GM19035 (cell line): ENCODE data around the gene LRRC56.
"Not testable (repeated sequence)": the region's sequence is repeated elsewhere in the genome, so short reads cannot be mapped to it uniquely, and the experiment has no call there.

ENCODE experiments used
- ATAC-seq: cut with Tn5 transposase; IDR thresholded peaks from one replicate; pipeline ENCODE4 v1.9.1; 2021; ENCODE audit not compliant: unreplicated experiment

The LRRC56 gene

GRCh38 chr11:501001-501682 is 36.2 kb upstream of the LRRC56 start:
- no peak for ATAC-seq

GRCh38 chr11:501683-502287 is 35.5 kb upstream of the LRRC56 start:
- ATAC-seq = no peak

- no peak for ATAC-seq
Measured at GRCh38 chr11:502288-503178, 34.8 kb upstream of the LRRC56 start.

DNA sequence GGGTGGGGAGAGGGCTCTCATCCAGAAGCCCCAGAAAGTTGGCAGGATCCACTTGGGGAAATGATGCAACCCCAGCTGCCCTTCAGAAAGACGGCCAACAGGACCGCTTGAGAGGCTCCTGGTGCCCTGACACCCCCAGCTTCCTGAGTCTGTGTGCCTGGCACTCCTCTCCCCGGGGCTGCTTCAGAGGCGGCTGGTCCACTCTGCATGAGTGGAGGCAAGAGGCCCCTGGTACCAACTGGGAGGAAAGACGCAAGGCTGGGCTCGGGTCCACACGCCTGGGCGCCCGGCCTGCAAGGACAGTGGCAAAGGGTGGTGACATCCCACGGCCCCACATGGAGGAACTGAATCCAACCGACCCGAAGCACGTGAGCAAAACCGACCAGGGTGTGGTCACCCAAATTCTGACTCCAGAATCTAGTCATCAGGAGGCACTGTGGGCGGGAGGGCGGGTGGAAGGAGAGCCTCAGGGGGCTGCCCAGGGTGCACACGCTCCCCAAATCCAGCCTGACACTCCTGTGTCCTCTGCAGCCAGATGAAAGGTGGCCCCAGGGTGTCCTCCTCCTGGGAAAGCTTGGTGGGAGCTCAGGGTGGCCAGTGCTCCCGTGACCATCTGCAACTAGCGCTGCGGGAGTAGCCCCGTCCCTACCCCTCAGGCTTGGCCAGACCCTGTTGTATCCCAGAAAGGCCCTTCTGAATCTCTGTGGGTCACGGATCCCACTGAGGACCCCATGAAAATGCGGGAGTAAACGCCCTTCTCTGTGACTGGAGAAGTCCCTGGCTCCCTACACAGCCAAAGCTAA is 33.9 kb upstream of the LRRC56 start:
- ATAC-seq = no peak

DNA sequence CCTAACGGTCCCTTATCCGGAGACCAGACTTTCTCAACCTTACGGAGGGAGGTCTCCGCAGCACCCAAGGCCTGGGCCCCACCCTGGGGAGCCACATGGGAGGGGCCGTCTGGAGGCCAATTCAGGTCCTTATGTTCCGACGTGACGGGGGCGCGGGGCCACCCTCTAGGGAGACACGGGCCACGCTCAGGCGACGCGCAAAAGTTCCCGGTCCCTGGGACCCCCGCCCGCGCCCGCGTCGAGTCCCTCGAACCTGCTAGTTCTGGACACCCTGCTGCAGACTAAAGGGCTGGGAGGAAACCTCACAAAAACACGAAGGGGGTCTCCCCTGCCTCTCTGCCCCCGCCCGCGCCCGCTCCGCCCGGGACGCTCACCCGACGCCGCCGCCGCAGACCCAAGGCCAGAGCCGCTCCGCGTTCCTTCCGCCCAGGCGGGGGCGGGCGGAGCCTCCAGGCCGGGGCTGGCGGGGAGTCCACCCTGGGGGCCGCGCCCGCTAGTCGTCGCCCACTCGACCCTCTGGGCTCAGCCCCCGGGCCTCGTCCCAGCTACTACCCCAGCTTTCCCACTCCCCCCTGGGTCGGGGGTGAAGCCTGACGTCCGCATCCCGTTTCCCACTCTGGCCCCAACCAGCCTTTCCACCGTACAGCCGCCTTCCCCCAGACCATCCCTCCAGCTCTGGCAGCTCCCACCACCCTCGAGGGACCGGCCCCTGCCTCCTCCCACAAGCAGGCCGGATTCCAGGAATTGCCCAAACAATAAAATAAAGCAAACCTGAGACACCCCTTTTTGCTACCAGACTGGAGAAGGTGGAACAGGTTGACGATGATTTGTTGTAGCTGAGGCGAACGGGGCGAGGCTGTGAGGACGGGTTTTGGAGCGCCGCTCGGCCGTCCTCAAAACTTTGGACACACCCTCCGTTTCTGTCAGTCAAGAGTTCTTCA is 33.0 kb upstream of the LRRC56 start:
- no peak for ATAC-seq

DNA sequence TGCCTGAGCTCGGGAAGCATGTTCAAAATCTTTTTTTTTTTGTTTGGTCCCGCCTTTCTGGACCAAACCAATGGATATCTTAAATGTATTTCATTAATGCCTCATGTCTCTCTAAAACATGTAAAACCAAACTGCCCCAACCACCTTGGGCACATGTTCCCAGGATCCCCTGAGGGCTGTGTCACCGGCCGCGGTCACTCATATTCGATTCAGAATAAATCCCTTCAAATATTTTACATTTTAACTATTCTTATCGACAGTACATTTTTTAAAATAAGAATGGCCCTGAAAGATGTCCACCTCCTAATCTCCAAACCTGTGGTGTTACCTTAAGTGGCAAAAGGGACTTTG is 32.4 kb upstream of the LRRC56 start:
- ATAC-seq = no peak

GRCh38 chr11:506238-506994 is 30.9 kb upstream of the LRRC56 start:
- peak; percentile 72 for ATAC-seq

DNA sequence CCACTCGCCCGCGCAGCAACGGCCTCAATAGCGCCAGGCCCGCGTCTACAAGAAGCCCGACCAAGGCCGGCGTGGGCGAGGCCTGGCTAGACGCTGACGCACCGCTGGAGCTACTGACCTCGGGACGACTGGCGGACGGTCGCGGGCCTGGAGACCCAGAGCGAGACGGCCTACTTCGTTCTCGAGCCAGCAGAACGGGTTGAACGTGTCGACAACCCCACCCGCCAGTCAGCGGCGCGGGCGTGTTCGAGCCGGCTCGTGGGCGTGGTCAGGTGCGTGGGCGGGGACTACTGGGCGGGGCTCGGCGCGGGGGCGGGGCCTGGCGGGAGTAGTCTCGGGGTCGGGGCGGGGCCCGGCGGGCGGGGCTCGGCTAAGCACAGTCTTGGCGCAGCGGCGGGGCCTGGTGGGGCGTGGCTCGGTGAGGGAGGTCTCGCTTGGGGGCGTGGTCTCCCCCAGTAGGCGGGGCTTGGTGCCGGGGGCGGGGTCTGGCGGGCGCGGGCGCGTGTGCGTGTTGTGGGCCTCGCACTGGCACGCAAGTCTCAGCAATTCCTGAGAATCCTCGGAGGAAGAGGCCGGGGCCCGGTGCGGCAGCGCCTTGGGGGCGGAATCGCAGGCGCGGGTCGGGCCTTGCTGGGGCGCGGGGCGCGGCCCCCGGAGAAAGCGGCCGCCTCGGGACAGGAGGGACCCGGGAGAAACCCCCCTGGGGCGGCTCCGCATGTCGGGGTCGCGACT is 30.2 kb upstream of the LRRC56 start, which contains the start of gene RNH1:
TSS of gene RNH1 (minus strand) at position 248 of the 732 bp plus-strand sequence. CDS start 5,080 bp downstream, outside the sequence.
- peak; percentile 45 for ATAC-seq

DNA sequence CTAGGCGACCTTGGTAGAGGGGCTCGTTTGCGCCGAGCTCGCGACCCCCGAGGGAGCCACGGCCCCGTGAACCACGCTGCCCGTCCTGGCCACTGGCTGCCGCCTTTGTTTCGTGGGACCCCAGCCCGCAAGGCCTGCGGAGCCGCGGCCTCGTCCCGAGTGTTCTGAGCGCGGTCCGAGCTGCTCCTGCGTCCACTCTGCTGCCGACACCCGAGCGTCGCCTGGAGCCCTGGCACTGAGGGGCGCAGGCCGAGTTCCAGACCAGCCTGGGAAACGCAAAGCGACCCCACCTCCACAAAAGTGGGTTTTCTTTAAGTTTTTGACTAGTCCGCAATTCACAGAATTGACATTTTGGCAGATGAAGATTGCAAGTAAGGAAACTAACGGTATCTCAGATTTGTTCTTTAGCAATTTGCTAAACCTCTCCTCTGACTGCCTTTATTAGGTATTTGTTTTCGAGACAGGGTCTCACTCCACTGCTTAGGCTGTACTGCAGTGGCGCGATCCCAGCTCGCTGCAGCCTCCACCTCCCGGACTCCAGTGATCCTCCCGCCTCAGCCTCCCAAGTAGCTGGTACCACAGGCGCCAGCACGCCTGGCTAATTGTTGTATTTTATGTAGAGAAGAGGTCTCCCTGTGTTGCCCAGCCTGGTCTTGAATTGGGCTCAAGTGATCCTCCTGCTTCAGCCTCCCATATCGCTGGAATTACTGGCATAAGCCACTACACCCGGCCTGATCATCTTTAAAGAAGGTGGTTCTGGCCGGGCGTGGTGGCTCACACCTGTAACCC is 29.4 kb upstream of the LRRC56 start:
- no peak for ATAC-seq

GRCh38 chr11:508956-509355 is 28.4 kb upstream of the LRRC56 start:
- ATAC-seq = no peak

DNA sequence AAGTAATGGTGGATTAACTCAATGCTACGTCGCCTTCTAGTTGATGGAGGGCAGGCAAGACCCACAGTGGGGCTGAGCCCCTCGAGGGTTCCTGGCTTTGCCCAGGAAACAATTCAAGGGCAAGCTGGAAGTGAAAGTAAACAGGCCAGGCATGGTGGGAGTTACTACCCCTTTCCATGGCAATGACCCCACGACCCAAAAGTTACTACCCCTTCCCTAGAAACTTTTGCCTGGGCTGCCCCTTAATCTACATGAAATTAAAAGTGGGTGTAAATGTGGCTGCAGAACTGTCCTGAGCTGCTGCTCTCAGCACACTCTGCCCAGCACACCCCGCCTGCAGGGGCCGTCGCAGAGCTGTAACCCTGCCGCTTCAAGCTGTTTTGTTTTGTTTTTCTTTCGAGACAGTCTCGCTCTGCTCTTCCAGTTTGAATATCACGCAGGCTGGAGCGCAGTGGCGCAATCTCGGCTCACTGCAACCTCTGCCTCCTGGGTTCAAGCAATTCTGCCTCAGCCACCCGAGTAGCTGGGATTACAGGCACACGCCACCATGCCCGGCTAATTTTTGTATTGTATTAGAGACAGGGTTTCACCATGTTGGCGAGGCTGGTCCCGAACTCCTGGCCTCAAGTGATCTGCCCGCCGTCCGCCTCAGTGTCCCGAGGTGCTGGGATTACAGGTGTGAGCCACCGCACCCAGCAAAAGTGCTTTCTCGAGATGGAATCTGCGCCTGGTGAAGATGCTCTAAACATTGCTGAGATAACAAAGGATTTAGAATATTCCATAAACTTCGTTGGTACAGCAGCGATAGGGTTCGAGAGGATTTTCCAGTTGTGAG is 24.3 kb upstream of the LRRC56 start:
- ATAC-seq = no peak

GRCh38 chr11:514606-515005 is 22.7 kb upstream of the LRRC56 start:
- ATAC-seq = no peak

DNA sequence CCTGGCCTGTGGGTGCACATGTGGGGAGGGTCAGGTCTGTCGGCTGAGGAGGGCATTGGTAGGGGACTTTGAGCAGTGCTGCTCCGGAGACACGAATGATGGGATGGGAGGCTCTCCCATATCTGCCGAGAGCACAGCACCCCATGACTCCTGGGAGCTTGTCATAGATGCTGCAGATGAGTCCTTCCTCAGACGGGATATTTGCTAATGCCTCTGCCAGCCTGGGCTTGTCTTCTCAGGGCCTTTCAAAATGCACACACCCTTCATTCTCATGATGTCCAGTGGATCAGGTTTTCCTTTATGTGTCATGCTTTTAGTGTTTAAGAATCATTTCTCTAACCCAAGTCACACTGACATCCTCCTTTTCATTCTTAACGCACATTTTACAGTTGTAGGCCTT is 22.2 kb upstream of the LRRC56 start:
- no peak for ATAC-seq

DNA sequence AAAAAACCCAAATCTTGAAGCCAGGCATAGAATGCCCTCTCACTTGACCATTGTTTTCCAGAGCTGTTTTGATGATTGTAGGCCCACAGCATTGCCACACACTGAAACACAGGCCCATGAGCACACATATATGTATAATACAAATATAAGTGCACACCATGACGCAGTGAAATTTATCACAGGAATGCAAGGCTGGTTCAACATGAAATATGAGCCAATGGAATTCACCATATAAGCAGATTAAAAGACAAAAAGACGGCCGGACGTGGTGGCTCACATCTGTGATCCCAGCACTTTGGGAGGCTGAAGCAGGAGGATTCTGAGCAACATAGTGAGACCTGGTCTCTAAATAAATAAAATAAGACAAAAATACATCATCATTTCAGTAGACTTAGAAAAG is 20.9 kb upstream of the LRRC56 start:
- ATAC-seq = no peak

- ATAC-seq = not testable (repeated sequence)
Measured at GRCh38 chr11:516918-517685, 20.2 kb upstream of the LRRC56 start.
